Measurements from ENCODE around the gene BABAM2. TPM values are rescaled to one million over a fixed set of nuclear protein-coding genes. Genes with fewer than 3 reads are reported as not detected.
A peak's percentile ranks its signal among the peaks of the same experiment; 100 is the strongest.

Gene BABAM2
- total and polyA plus RNA-seq, 9 of the 15 experiments (the other 6 are each of a cell fraction or from before 2014, with no cell fraction given), result 10.9 to 37.4 (median 25.6) TPM

DNA sequence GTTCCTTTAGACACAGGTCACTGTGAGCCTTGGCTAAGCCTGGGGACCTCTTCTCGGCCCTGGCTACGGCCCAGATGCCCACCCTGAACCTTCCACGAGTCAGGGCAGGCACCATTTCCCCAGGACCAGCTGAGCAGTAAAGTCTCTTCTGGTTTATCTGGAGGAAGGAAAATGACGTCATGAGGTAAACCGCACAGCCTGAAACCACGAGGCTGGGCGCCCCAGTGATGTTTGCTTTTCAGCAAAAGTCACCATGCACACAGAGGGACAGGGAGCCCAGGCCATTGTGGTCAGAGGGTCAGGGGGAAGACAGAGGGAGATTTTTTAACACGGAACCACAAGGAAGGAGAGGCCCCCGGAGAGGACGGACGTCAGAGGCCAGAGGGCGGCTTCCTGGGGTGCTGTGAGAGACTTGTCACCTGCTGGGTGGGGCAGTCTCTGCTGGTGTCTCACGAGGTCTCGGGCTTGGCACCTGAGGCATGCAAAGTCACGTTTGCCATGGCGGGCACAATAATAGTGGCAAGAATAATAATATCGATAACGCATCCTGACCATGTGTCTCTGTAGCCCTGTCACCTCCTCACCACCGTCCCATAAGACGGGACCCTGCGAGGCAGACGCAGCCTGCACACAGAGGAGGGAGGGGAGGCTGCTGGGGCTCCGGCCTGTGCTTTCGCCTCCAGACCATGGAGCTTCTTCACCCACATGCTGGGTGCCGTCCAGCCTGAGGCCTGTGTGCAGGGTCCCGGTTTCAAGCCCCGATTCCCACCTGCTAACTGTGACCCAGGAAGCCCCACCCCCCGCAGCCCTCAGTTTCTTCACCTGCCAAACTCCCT, 468.9 kb downstream of the BABAM2 start (continued):
- TF ChIP-seq NRF1 (conservative IDR thresholded peaks at IDR 0.05 in 1 of 2, IDR thresholded peaks at IDR 0.05 in 1 of 2) (peak in 1 of 2 experiments; percentile 16; a peak in 2 of 4 replicates), MAX (CRISPR knock-in tag; IDR thresholded peaks at IDR 0.05) (peak; percentile 92), CBX5 (IDR thresholded peaks at IDR 0.05; ENCODE audit: borderline replicate concordance, low read depth) (no peak), MYC (IDR thresholded peaks at IDR 0.05; ENCODE audit: low read depth, low read length) (peak; percentile 93), MYC (CRISPR knock-in tag; IDR thresholded peaks at IDR 0.05; ENCODE audit: borderline replicate concordance, low read depth) (no peak), SMAD4 (CRISPR knock-in tag; conservative IDR thresholded peaks at IDR 0.05) (peak; percentile 89), PRPF4 (IDR thresholded peaks at IDR 0.05; ENCODE audit: insufficient read depth, low read depth, low read length, poor library complexity, severe bottlenecking) (no peak), ATF3 (IDR thresholded peaks at IDR 0.05) (peak; percentile 99), ATF3 (CRISPR knock-in tag; conservative IDR thresholded peaks at IDR 0.05) (peak; percentile 91), ELF1 (tag; IDR thresholded peaks at IDR 0.05) (peak; percentile 44; the same call in 1 of the 2 replicates), ZNF212 (CRISPR knock-in tag; IDR thresholded peaks at IDR 0.05) (no peak), THRAP3 (IDR thresholded peaks at IDR 0.05; ENCODE audit: borderline replicate concordance) (no peak), ZNF766 (CRISPR knock-in tag; conservative IDR thresholded peaks at IDR 0.05) (peak; percentile 94), RNF2 (IDR thresholded peaks at IDR 0.05) (peak; percentile 91), CEBPG (CRISPR knock-in tag; IDR thresholded peaks at IDR 0.05) (0 out of 2 replicates have a peak, but pooled peaks have one; percentile 6), CEBPG (tag; conservative IDR thresholded peaks at IDR 0.05 in 1 of 2, IDR thresholded peaks at IDR 0.05 in 1 of 2) (no peak; a peak in 1 of 4 replicates), RHOXF2B (CRISPR knock-in tag; conservative IDR thresholded peaks at IDR 0.05) (0 out of 2 replicates have a peak, but pooled peaks have one; percentile 84), TCF15 (CRISPR knock-in tag; IDR thresholded peaks at IDR 0.05) (0 out of 2 replicates have a peak, but pooled peaks have one; percentile 52), BACH1 (tag; IDR thresholded peaks at IDR 0.05) (peak; percentile 71; the same call in 1 of the 2 replicates), HEY1 (CRISPR knock-in tag; IDR thresholded peaks at IDR 0.05; ENCODE audit: borderline replicate concordance) (peak; percentile 60; the same call in 1 of the 2 replicates), MCM5 (IDR thresholded peaks at IDR 0.05; ENCODE audit: low read depth) (no peak)
- TF ChIP-seq, protein P1, sequence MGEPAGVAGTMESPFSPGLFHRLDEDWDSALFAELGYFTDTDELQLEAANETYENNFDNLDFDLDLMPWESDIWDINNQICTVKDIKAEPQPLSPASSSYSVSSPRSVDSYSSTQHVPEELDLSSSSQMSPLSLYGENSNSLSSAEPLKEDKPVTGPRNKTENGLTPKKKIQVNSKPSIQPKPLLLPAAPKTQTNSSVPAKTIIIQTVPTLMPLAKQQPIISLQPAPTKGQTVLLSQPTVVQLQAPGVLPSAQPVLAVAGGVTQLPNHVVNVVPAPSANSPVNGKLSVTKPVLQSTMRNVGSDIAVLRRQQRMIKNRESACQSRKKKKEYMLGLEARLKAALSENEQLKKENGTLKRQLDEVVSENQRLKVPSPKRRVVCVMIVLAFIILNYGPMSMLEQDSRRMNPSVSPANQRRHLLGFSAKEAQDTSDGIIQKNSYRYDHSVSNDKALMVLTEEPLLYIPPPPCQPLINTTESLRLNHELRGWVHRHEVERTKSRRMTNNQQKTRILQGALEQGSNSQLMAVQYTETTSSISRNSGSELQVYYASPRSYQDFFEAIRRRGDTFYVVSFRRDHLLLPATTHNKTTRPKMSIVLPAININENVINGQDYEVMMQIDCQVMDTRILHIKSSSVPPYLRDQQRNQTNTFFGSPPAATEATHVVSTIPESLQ (CRISPR knock-in tag; IDR thresholded peaks at IDR 0.05), result no peak
- TF ChIP-seq, protein P2, sequence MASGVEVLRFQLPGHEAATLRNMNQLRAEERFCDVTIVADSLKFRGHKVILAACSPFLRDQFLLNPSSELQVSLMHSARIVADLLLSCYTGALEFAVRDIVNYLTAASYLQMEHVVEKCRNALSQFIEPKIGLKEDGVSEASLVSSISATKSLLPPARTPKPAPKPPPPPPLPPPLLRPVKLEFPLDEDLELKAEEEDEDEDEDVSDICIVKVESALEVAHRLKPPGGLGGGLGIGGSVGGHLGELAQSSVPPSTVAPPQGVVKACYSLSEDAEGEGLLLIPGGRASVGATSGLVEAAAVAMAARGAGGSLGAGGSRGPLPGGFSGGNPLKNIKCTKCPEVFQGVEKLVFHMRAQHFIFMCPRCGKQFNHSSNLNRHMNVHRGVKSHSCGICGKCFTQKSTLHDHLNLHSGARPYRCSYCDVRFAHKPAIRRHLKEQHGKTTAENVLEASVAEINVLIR (CRISPR knock-in tag; IDR thresholded peaks at IDR 0.05), result peak; percentile 89
